Measurements from ENCODE around the gene MASP2.
"Not testable (repeated sequence)": the region's sequence is repeated elsewhere in the genome, so short reads cannot be mapped to it uniquely, and the experiment has no call there.

The MASP2 gene

GRCh38 chr1:11039351-11040104 lies 7.5 kb downstream of the MASP2 start:
- H3K4me2 ChIP-seq (ENCODE audit: low read length): no peak overlapping the region
- TF ChIP-seq EZH2phosphoT487 (IDR thresholded peaks at IDR 0.05; ENCODE audit: low read depth) (no peak), CTCF (IDR thresholded peaks at IDR 0.05; ENCODE audit: low read depth, low read length) (no peak)
- no peaks in the 10 kb centered on the region for H3K9me3 ChIP-seq (ENCODE audit: insufficient read depth, low read length)
- no peak overlapping the region for H3K9ac ChIP-seq (ENCODE audit: low read length)
- H4K20me1 ChIP-seq (ENCODE audit: insufficient read depth, low read length): no peaks in the 10 kb centered on the region
- H3K27ac ChIP-seq (ENCODE audit: low read length): no peak overlapping the region
- no peak overlapping the region for H2AFZ ChIP-seq (ENCODE audit: low read depth, low read length)
- no peak overlapping the region for H3K4me3 ChIP-seq (ENCODE audit: low read length)
- H3K36me3 ChIP-seq (replicated peaks; ENCODE audit: low read depth, low read length): no peaks in the 10 kb centered on the region
- H3K4me1 ChIP-seq (ENCODE audit: low read length): peaks cover 4% of the 10 kb centered on the region; the same call in 1 of the 2 replicates
- H3K27me3 ChIP-seq (ENCODE audit: low read depth, low read length): no peaks in the 10 kb centered on the region
- no peaks in the 10 kb centered on the region for H3K79me2 ChIP-seq (ENCODE audit: low read length)

DNA sequence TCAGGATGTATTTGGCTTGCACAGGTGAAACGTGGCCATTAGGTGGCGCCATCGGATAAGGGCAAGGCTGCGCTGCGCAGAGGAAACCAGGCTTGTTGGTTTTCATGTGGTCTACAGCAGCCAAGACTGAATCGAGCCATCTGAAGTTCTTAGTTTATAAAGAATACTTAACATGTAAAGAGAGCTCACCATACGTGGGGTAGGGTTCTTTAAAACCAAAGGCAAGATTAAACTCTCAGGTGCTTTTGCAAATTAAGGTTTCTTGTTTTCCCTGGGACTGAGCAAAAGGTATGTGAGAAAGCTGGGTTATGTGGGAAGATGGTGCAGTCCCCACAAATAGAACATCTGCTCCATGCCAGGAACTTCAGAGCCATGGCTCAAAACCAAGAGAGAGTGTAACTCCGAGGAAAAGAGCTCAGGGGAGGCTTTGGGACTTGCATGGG lies 9.3 kb downstream of the MASP2 start:
- Histone ChIP-seq H3K9ac (ENCODE audit: low read length) (no peak overlapping the region), H3K9me3 (ENCODE audit: insufficient read depth, low read length) (no peaks in the 10 kb centered on the region), H3K79me2 (ENCODE audit: low read length) (no peaks in the 10 kb centered on the region), H3K4me3 (ENCODE audit: low read length) (no peak overlapping the region), H3K36me3 (replicated peaks; ENCODE audit: low read depth, low read length) (no peaks in the 10 kb centered on the region), H3K27ac (ENCODE audit: low read length) (no peak overlapping the region), H3K4me1 (ENCODE audit: low read length) (peaks cover 4% of the 10 kb centered on the region; the same call in 1 of the 2 replicates), H3K4me2 (ENCODE audit: low read length) (peak overlapping the region; percentile 45), H4K20me1 (ENCODE audit: insufficient read depth, low read length) (no peaks in the 10 kb centered on the region), H2AFZ (ENCODE audit: low read depth, low read length) (no peak overlapping the region), H3K27me3 (ENCODE audit: low read depth, low read length) (no peaks in the 10 kb centered on the region)
- TF ChIP-seq CTCF (IDR thresholded peaks at IDR 0.05; ENCODE audit: low read depth, low read length) (peak; percentile 89), EZH2phosphoT487 (IDR thresholded peaks at IDR 0.05; ENCODE audit: low read depth) (no peak)

- peak overlapping the region; percentile 38; the same call in 1 of the 2 replicates for H3K4me2 ChIP-seq (ENCODE audit: low read length)
- H3K79me2 ChIP-seq (ENCODE audit: low read length); H4K20me1 ChIP-seq (ENCODE audit: insufficient read depth, low read length); H3K4me1 ChIP-seq (ENCODE audit: low read length); H3K9me3 ChIP-seq (ENCODE audit: insufficient read depth, low read length); H3K4me3 ChIP-seq (ENCODE audit: low read length); H3K36me3 ChIP-seq (replicated peaks; ENCODE audit: low read depth, low read length); H2AFZ ChIP-seq (ENCODE audit: low read depth, low read length); H3K27ac ChIP-seq (ENCODE audit: low read length); H3K27me3 ChIP-seq (ENCODE audit: low read depth, low read length); H3K9ac ChIP-seq (ENCODE audit: low read length): not testable (repeated sequence)
These were observed 9.9 kb downstream of the MASP2 start for GRCh38 chr1:11037019-11037739.

GRCh38 chr1:11031624-11032262 lies 15.3 kb downstream of the MASP2 start:
- TF ChIP-seq EZH2phosphoT487 (IDR thresholded peaks at IDR 0.05; ENCODE audit: low read depth): no peak
- TF ChIP-seq CTCF (IDR thresholded peaks at IDR 0.05; ENCODE audit: low read depth, low read length): no peak
- H4K20me1 ChIP-seq (ENCODE audit: insufficient read depth, low read length): no peaks in the 10 kb centered on the region
- no peaks in the 10 kb centered on the region for H3K27me3 ChIP-seq (ENCODE audit: low read depth, low read length)

More at GRCh38 chr1:11031624-11032262, 15.3 kb downstream of the MASP2 start:
- H3K4me1 ChIP-seq (ENCODE audit: low read length): no peaks in the 10 kb centered on the region
- H2AFZ ChIP-seq (ENCODE audit: low read depth, low read length): no peak overlapping the region
- no peaks in the 10 kb centered on the region for H3K79me2 ChIP-seq (ENCODE audit: low read length)
- H3K36me3 ChIP-seq (replicated peaks; ENCODE audit: low read depth, low read length): peaks cover 2% of the 10 kb centered on the region
- no peaks in the 10 kb centered on the region for H3K9me3 ChIP-seq (ENCODE audit: insufficient read depth, low read length)
- H3K27ac ChIP-seq (ENCODE audit: low read length): no peak overlapping the region
- H3K4me2 ChIP-seq (ENCODE audit: low read length): no peak overlapping the region
- H3K9ac ChIP-seq (ENCODE audit: low read length): no peak overlapping the region
- H3K4me3 ChIP-seq (ENCODE audit: low read length): no peak overlapping the region

Measured in OCI-LY3 (cell line).